Activated CD4-positive, alpha-beta memory T cell treated with anti-CD3 and anti-CD28 coated beads for 36 hours (primary cell): ENCODE measurements around the gene IFRD1. TPM values are rescaled to one million over a fixed set of nuclear protein-coding genes. Genes with fewer than 3 reads are reported as not detected.

ENCODE experiments used
- CTCF ChIA-PET: fragments of 350-600 bp; sonication (Branson Sonifier 250); formaldehyde crosslinking; loops from one replicate; lab custom pipeline; 2021; ENCODE audit warnings: antibody characterized with exemption, inconsistent platforms; lab: Charles Lee
- POLR2A ChIA-PET: fragments of 350-600 bp; sonication (Branson Sonifier 250); formaldehyde crosslinking; loops from one replicate; lab custom pipeline; 2021; ENCODE audit warnings: antibody characterized with exemption; lab: Charles Lee
- DNase-seq: peaks from one replicate; pipeline ENCODE4 v3.0.0-alpha.2; 2020
- H3K27ac Mint-ChIP-seq: one replicate; pipeline ENCODE4 v1.8.0; 2021; ENCODE audit warnings: mixed read lengths
- H3K27me3 Mint-ChIP-seq: one replicate; pipeline ENCODE4 v1.8.0; 2021; ENCODE audit warnings: mixed read lengths
- H3K36me3 Mint-ChIP-seq: one replicate; pipeline ENCODE4 v1.8.0; 2021; ENCODE audit warnings: mixed read lengths
- H3K4me1 Mint-ChIP-seq: one replicate; pipeline ENCODE4 v1.8.0; 2021; ENCODE audit warnings: low read depth, mixed read lengths
- H3K4me3 Mint-ChIP-seq: one replicate; pipeline ENCODE4 v1.8.0; 2021; ENCODE audit warnings: mild to moderate bottlenecking, mixed read lengths
- H3K9me3 Mint-ChIP-seq: one replicate; pipeline ENCODE4 v1.8.0; 2021; ENCODE audit warnings: mixed read lengths
- intact Hi-C: fragments of 100-400 bp; cut with micrococcal nuclease; formaldehyde crosslinking; loops from one replicate; pipeline ENCODE4 v1.15.1; 2023
- total RNA-seq, 2 experiments: library from RNA; stranded (reverse); gene quantifications; one replicate each; pipeline ENCODE4 v1.2.3, GENCODE V29; 2021

IFRD1 gene, protein sequence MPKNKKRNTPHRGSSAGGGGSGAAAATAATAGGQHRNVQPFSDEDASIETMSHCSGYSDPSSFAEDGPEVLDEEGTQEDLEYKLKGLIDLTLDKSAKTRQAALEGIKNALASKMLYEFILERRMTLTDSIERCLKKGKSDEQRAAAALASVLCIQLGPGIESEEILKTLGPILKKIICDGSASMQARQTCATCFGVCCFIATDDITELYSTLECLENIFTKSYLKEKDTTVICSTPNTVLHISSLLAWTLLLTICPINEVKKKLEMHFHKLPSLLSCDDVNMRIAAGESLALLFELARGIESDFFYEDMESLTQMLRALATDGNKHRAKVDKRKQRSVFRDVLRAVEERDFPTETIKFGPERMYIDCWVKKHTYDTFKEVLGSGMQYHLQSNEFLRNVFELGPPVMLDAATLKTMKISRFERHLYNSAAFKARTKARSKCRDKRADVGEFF
- total RNA-seq = 10 to 100 TPM; 43.4 to 49.7 TPM

DNA sequence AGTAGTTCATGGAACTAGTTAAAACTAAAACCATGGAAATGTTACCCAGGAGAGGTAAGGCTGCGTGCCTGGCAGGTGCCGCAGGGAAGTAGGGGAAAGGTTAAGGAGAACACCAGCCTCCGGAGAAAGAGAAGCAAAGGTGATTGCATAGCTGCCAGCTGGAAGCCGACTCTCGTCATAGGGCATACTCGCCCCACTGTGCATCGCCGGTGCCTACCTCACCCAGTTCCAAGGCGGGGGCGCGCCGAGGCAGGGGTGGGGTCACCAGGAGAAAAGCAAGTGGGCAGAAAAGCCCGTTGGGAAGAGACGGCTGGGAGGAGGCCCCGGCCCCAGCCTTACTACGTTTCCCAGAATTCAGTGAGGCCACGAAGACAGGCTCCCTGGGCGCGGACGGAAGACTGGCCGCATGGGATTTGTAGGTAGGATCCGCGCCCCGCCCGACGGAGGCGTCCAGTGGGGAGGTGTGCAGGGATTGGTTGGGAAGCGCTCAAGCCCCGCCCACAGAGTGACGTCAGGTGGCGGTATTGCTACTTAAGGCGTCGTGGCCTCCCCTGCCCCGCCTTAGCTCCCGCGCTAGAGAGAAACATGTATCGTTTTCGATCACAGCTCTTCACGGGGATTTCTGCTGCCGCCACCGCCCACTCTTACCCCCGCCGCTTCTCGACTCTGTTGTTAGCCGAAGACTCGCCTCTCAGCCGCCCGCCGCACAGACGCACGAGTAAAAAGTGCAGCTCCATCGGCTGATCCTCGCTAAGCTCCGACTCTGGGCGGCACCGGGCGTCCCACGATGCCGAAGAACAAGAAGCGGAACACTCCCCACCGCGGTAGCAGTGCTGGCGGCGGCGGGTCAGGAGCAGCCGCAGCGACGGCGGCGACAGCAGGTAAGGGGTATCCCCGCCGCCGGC, at the start of gene IFRD1:
TSS of gene IFRD1 (plus strand) at position 559 of the 905 bp plus-strand sequence. CDS start at position 788, 229 bp downstream.
- Mint-ChIP-seq H3K36me3 (peaks cover 4% of the 10 kb centered on the region), H3K27ac (peak within 1 kb of the TSS; percentile 96), H3K4me1 (peaks cover 35% of the 10 kb centered on the region), H3K4me3 (peak within 1 kb of the TSS; percentile 96), H3K9me3 (no peaks in the 10 kb centered on the region), H3K27me3 (no peaks in the 10 kb centered on the region)
- DNase-seq = peak; percentile 98
- ChIA-PET CTCF (no interaction called here), POLR2A (interaction anchor here (0.6 to 2.5 kb wide), 9 partner anchors 10 to 490 kb away, joined by 3 to 26 read pairs (median 3); partner anchors contain the start of genes DOCK4 and ZNF277)
- intact Hi-C loops = loop anchor here (1.0 to 10.0 kb wide), 10 partner anchors 28 to 1355 kb away; partner anchors contain the start of genes DOCK4, IMMP2L, LRRN3 and SMIM30

DNA sequence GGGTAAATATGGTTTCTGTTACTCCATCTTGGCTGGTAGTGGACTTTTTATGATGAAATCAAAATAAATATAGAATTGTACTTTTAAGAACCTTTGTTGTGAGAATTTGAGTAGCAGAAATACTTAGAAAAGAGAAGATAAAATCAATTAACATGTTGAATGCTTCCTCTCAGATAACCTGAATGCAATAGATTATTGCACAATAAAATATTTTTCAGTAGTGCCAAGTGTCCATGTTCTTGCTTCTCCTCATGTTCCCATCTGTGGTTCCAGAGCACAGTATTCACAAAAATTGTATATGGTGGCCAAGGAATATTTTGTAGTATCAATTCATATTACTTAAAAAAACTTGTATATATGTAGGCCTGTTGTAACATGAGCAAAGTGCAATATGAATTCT, 45.9 kb upstream of the IFRD1 start:
- DNase-seq = no peak
- no peak overlapping the region for H3K27ac Mint-ChIP-seq
- POLR2A ChIA-PET = no interaction called here
- CTCF ChIA-PET = no interaction called here
- peaks cover 3% of the 10 kb centered on the region for H3K27me3 Mint-ChIP-seq
- no peak overlapping the region for H3K4me3 Mint-ChIP-seq
- H3K36me3 Mint-ChIP-seq = no peaks in the 10 kb centered on the region
- intact Hi-C loops = no loop called here
- no peaks in the 10 kb centered on the region for H3K4me1 Mint-ChIP-seq
- no peaks in the 10 kb centered on the region for H3K9me3 Mint-ChIP-seq

DNA sequence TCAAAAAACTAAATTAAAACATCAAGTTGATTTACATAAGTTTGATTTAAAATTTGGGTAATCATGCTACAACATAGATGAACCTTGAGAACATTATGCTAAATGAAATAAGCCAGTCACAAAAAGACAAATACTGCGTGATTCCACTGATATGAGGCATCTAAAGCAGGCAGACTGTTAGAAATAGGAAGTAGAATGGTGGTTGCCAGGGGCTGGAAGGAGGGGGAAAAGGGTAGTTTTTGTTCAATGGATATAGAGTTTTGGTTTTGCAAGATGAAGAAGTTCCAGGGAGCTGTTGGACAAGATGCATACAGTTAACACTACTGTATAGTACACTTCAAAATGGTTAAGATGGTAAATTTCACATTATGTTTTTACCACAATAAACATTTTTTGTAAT, 45.0 kb upstream of the IFRD1 start:
- POLR2A ChIA-PET = no interaction called here
- Mint-ChIP-seq H3K4me3 (no peak overlapping the region), H3K4me1 (no peaks in the 10 kb centered on the region), H3K36me3 (no peaks in the 10 kb centered on the region), H3K27me3 (peaks cover 6% of the 10 kb centered on the region), H3K27ac (no peak overlapping the region), H3K9me3 (no peaks in the 10 kb centered on the region)
- no peak for DNase-seq
- intact Hi-C loops = no loop called here
- CTCF ChIA-PET = no interaction called here

DNA sequence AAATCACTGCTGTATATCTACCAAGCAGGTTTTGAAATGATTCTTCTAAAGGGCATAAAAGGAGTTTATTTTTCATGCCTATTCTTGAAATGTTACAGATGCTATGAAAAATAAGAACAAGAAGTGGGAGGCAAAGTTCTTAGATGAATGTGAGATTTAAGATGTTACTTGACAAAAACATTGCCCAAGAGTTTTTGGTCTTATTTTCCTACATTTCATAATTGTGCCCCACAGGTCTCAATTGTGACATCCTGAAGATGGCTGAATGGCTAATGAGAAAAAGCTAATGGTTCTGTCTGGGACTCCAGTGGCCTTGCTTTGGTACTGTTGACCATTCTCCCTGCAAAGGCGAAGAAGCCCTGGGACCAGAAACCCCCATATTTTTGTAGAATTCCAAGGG, 43.0 kb upstream of the IFRD1 start:
- Mint-ChIP-seq H3K4me3 (no peak overlapping the region), H3K27me3 (peaks cover 11% of the 10 kb centered on the region), H3K36me3 (no peaks in the 10 kb centered on the region), H3K4me1 (no peaks in the 10 kb centered on the region), H3K27ac (no peak overlapping the region), H3K9me3 (no peaks in the 10 kb centered on the region)
- intact Hi-C loops = no loop called here
- CTCF ChIA-PET = no interaction called here
- POLR2A ChIA-PET = no interaction called here
- no peak for DNase-seq

DNA sequence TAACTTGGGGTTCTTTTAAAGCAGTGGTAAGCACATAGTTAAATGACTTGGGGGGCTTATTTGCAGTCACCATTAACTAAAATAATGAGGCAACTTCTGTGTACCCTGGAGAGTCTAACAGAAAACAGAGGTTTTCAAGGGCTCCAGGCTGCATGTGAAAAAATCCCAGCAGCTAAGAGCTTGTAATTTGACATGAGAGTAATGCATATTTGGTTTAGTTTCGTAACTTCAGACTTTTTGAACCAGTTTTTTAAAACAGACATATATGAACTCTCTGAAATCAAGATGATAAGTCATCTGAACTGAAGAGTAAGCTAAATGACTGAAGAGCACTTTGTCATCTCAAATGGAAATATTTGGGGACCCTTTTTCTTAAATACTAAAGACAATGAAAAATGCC, 40.2 kb upstream of the IFRD1 start:
- Mint-ChIP-seq H3K4me1 (no peaks in the 10 kb centered on the region), H3K27me3 (peaks cover 16% of the 10 kb centered on the region), H3K4me3 (no peak overlapping the region), H3K36me3 (no peaks in the 10 kb centered on the region), H3K27ac (no peak overlapping the region), H3K9me3 (no peaks in the 10 kb centered on the region)
- DNase-seq = no peak
- CTCF ChIA-PET = interaction anchor here (1.6 kb wide), 1 partner anchor 657 kb away, joined by 4 read pairs; no protein-coding TSS in a partner anchor
- POLR2A ChIA-PET = no interaction called here
- intact Hi-C loops = loop anchor here (2.0 kb wide), 1 partner anchor 657 kb away; no protein-coding TSS in a partner anchor

DNA sequence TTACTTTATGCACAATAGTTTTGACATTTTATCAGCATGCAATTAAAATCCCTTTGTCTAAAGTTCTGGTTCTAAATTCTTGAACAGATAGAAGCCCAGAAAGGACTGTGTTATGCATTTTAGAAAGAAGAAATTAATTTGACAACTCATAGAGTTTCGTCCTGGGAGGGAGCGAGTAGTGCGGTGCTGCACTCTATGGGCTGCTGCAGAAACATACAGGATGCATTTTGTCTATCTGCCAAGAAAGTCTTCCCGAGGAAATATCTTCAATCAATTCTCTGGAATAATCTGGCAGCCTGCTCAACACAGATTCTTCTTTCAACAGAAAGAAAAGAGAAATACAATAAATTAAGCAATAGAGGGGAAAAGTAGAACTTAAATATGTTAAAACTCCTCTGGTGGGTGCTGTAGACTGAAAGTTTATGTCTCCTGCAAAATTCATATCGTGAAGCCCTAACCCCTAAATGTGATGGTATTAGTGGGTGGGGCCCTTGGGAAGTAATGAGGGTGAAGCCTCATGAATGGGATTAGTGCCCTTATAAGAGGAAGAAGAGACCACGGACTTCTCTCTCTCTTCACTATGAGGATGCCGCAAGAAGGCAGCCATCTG, 39.0 kb upstream of the IFRD1 start:
- Mint-ChIP-seq H3K4me3 (no peak overlapping the region), H3K27ac (no peak overlapping the region), H3K9me3 (no peaks in the 10 kb centered on the region), H3K36me3 (no peaks in the 10 kb centered on the region), H3K4me1 (no peaks in the 10 kb centered on the region), H3K27me3 (peaks cover 16% of the 10 kb centered on the region)
- ChIA-PET POLR2A (no interaction called here), CTCF (interaction anchor here (1.6 kb wide), 1 partner anchor 658 kb away, joined by 4 read pairs; no protein-coding TSS in a partner anchor)
- no peak for DNase-seq
- intact Hi-C loops = loop anchor here (2.0 kb wide), 1 partner anchor 658 kb away; no protein-coding TSS in a partner anchor

DNA sequence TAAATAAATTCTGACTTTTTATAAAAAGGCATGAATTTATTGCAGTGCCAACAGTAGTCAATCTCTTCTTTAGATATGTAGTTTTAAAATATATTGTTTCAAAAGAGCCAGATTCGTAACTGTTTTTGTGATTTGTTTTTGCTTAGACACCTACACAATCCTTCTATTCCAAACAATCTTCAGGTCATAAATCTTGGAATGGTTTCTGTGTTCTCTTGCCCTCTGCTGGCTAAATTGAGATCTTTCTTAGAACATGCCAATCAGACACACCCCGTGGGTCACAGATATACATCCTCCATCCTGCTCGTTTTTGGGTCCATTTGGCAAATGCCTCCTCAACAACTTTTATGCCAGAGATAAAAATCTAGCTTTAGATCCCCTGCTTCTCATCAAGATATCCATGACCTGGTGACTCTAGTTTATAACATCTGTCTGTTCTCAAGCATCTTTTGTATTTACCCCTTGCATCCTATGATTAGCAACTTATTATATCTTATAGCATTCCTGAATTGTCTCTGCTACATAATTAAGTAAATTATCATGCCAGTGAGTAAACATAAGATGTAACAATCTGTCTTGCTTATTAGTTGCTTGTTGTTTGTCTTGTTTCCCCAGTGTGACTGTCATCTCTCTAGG, 35.3 kb upstream of the IFRD1 start:
- no peak overlapping the region for H3K27ac Mint-ChIP-seq
- H3K9me3 Mint-ChIP-seq = peaks cover 4% of the 10 kb centered on the region
- H3K4me3 Mint-ChIP-seq = no peak overlapping the region
- ChIA-PET POLR2A (interaction anchor here (0.6 kb wide), 1 partner anchor 662 kb away, joined by 3 read pairs; no protein-coding TSS in a partner anchor), CTCF (no interaction called here)
- intact Hi-C loops = no loop called here
- H3K27me3 Mint-ChIP-seq = peaks cover 12% of the 10 kb centered on the region
- no peaks in the 10 kb centered on the region for H3K36me3 Mint-ChIP-seq
- no peak for DNase-seq
- no peaks in the 10 kb centered on the region for H3K4me1 Mint-ChIP-seq

DNA sequence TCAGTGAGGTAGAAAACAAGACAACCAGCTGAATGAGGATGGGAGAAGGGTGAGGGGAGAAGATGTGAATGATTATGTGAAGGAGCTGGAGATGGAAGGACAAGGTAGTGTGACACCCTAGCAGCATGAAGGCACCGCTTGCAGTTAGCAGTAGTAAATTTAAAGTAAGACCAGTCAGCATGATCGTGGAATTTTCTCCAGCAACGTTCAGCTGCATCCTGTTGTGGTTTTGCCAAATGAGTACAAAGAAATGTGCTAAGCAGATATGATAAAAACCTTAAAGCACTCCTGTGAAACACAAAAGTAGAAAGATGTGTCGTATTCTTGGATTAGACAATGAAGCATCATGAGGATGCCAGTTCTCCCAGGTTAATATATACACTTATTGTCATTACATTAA, 34.1 kb upstream of the IFRD1 start:
- Mint-ChIP-seq H3K27me3 (peaks cover 6% of the 10 kb centered on the region), H3K4me1 (no peaks in the 10 kb centered on the region), H3K9me3 (peaks cover 4% of the 10 kb centered on the region), H3K27ac (no peak overlapping the region), H3K36me3 (no peaks in the 10 kb centered on the region), H3K4me3 (no peak overlapping the region)
- POLR2A ChIA-PET = interaction anchor here (1.0 kb wide), 1 partner anchor 24 kb away, joined by 3 read pairs; no protein-coding TSS in a partner anchor
- intact Hi-C loops = no loop called here
- CTCF ChIA-PET = no interaction called here
- DNase-seq = no peak

DNA sequence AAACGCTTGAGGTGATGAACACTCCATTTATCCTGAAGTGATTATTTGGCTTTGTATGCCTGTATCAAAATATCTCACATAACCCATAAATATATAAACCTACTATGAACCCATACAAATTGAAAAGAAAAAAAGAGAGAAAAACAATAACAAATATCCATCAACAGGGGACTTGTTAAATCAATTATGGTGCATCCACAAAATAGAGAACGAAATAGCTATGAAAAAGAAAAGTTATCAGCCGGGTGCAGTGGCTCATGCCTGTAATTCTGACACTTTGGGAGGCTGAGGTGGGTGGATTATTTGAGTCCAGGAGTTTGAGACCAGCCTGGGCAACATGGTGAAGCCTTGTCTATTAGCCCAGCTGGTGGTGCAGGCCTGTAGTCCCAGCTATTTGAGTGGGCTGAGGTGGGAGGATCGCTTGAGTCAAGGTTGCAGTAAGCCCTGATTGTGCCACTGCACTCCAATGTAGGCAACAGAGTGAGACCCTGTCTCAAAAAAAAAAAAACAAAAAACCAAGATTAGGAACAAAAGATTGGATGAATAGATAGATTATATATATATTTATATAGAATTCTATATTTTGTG, 30.6 kb upstream of the IFRD1 start:
- Mint-ChIP-seq H3K9me3 (peaks cover 4% of the 10 kb centered on the region), H3K36me3 (no peaks in the 10 kb centered on the region), H3K27me3 (peaks cover 5% of the 10 kb centered on the region), H3K4me1 (peaks cover 21% of the 10 kb centered on the region), H3K4me3 (no peak overlapping the region), H3K27ac (no peak overlapping the region)
- ChIA-PET POLR2A (no interaction called here), CTCF (no interaction called here)
- intact Hi-C loops = no loop called here
- DNase-seq = no peak

DNA sequence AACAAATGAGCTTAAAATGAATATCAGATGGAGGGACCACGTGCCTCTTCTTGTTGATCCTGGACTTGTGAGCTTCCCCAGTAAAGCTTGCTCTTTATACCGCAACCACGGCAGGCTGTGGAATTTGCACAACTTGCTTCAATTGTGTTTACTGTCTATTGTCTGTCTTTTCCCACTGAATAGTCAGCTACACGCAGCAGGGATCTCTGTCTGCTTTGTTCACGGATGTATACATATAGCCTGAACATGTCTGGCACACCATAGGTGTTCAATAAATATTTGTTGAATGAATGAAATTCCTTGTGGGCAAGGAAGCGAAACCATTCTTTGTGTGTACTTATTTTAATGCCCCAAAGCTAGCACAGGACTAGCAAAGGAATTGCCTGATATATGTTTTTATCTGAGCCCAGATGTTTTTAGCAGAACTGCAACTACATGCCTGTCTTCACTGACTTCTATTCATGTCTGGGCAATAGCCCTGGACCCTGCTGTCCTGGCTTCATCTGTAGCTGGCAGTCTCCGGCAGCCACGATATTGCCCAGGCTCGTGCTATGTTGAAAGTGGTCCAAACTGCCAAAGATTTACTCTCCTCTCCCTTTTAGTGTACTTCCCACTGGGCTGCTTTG, 29.9 kb upstream of the IFRD1 start:
- H3K27ac Mint-ChIP-seq = no peak overlapping the region
- H3K4me3 Mint-ChIP-seq = no peak overlapping the region
- no peaks in the 10 kb centered on the region for H3K27me3 Mint-ChIP-seq
- H3K4me1 Mint-ChIP-seq = peaks cover 21% of the 10 kb centered on the region
- intact Hi-C loops = no loop called here
- ChIA-PET POLR2A (no interaction called here), CTCF (no interaction called here)
- DNase-seq = no peak
- peaks cover 4% of the 10 kb centered on the region for H3K9me3 Mint-ChIP-seq
- no peaks in the 10 kb centered on the region for H3K36me3 Mint-ChIP-seq
